OCI-LY1 (cell line): ENCODE measurements around the gene FGFR2.

Source experiments
- H2AFZ ChIP-seq: fragments of 200-600 bp; sonication (generic), shearing (Covaris generic); 2 replicates; pipeline ENCODE4 v1.6.0; 2014; ENCODE audit warnings: antibody characterized with exemption, mild to moderate bottlenecking, low read length
- H3F3A ChIP-seq: fragments of 200-600 bp; sonication (generic), shearing (Covaris generic); 2 replicates; pipeline ENCODE4 v1.6.0; 2014; ENCODE audit warnings: mild to moderate bottlenecking, antibody characterized with exemption, low read length, moderate library complexity; ENCODE audit not compliant: insufficient read depth
- H3K27ac ChIP-seq: fragments of 200-600 bp; sonication (generic); 2 replicates; pipeline ENCODE4 v1.5.1; 2014; ENCODE audit warnings: low read length, mixed run types, mild to moderate bottlenecking, low read depth; ENCODE audit not compliant: poor library complexity, severe bottlenecking
- H3K27me3 ChIP-seq: fragments of 200-600 bp; sonication (generic); 2 replicates; pipeline ENCODE4 v1.6.0; 2014; ENCODE audit warnings: antibody characterized with exemption, mild to moderate bottlenecking, low read length, moderate library complexity; ENCODE audit not compliant: insufficient read depth
- H3K36me3 ChIP-seq: fragments of 200-600 bp; sonication (generic); 2 replicates; pipeline ENCODE4 v1.6.1; 2014; ENCODE audit warnings: mild to moderate bottlenecking, antibody characterized with exemption, low read length, moderate library complexity, mixed read lengths; ENCODE audit not compliant: insufficient read depth
- H3K4me1 ChIP-seq: fragments of 200-600 bp; sonication (generic); 2 replicates; pipeline ENCODE4 v1.5.1; 2014; ENCODE audit warnings: mild to moderate bottlenecking, low read length, moderate library complexity; ENCODE audit not compliant: insufficient read depth, severe bottlenecking
- H3K4me2 ChIP-seq: fragments of 200-600 bp; sonication (generic), shearing (Covaris generic); 2 replicates; pipeline ENCODE4 v1.6.1; 2014; ENCODE audit warnings: low read length
- H3K4me3 ChIP-seq: fragments of 200-600 bp; sonication (generic); 2 replicates; pipeline ENCODE4 v1.5.1; 2014; ENCODE audit warnings: low read length, low read depth, mild to moderate bottlenecking, mixed read lengths; ENCODE audit not compliant: poor library complexity, severe bottlenecking
- H3K79me2 ChIP-seq: fragments of 200-600 bp; shearing (Covaris generic); 2 replicates; pipeline ENCODE4 v1.6.1; 2016; ENCODE audit warnings: mixed run types, low read length, mixed read lengths; ENCODE audit not compliant: insufficient read depth
- H3K9ac ChIP-seq: fragments of 200-600 bp; sonication (generic), shearing (Covaris generic); 2 replicates; pipeline ENCODE4 v1.6.1; 2014; ENCODE audit warnings: mild to moderate bottlenecking, low read length, mixed read lengths
- H3K9me2 ChIP-seq: fragments of 200-600 bp; sonication (generic), shearing (Covaris generic); 2 replicates; pipeline ENCODE4 v1.6.1; 2014; ENCODE audit warnings: low read depth, mild to moderate bottlenecking, low read length, mixed read lengths
- H3K9me3 ChIP-seq: fragments of 200-600 bp; shearing (Covaris generic); 2 replicates; pipeline ENCODE4 v1.6.1; 2014; ENCODE audit warnings: low read length, mixed read lengths
- H4K20me1 ChIP-seq: fragments of 200-600 bp; sonication (generic), shearing (Covaris generic); 2 replicates; pipeline ENCODE4 v1.6.0; 2016; ENCODE audit warnings: mild to moderate bottlenecking, low read length; ENCODE audit not compliant: insufficient read depth
- CTCF ChIP-seq: fragments of 200-600 bp; sonication (generic), shearing (Covaris generic); IDR thresholded peaks from 2 replicates; pipeline ENCODE4 v1.5.1; 2017; ENCODE audit warnings: mild to moderate bottlenecking, antibody characterized with exemption, low read length, moderate library complexity, mixed read lengths
- EZH2 ChIP-seq: fragments of 200-600 bp; sonication (generic), shearing (Covaris generic); IDR thresholded peaks from 2 replicates; pipeline ENCODE4 v1.8.0; 2017; ENCODE audit warnings: borderline replicate concordance, mixed run types, mild to moderate bottlenecking, antibody characterized with exemption, low read length, moderate library complexity, mixed read lengths

The FGFR2 gene

GRCh38 chr10:121526135-121526790, 72.0 kb downstream of the FGFR2 start:
- H3K4me3 ChIP-seq, result no peak overlapping the region
- H3K36me3 ChIP-seq, result no peaks in the 10 kb centered on the region
- no peaks in the 10 kb centered on the region for H3K9me2 ChIP-seq
- no peak overlapping the region for H3K4me2 ChIP-seq
- no peaks in the 10 kb centered on the region for H4K20me1 ChIP-seq
- TF ChIP-seq CTCF, result no peak
- no peak for TF ChIP-seq EZH2
- H3K27me3 ChIP-seq, result no peaks in the 10 kb centered on the region; the same call in 1 of the 2 replicates
- no peaks in the 10 kb centered on the region for H3K9me3 ChIP-seq
- no peaks in the 10 kb centered on the region for H3F3A ChIP-seq
- no peaks in the 10 kb centered on the region for H3K4me1 ChIP-seq
- no peaks in the 10 kb centered on the region for H3K79me2 ChIP-seq
- H3K9ac ChIP-seq, result no peak overlapping the region
- no peak overlapping the region for H3K27ac ChIP-seq
- H2AFZ ChIP-seq, result no peak overlapping the region

- Histone ChIP-seq H3K9me3 (no peaks in the 10 kb centered on the region), H2AFZ (no peak overlapping the region), H3K27ac (no peak overlapping the region), H3K9me2 (no peaks in the 10 kb centered on the region), H3K4me1 (no peaks in the 10 kb centered on the region), H3K27me3 (no peaks in the 10 kb centered on the region; the same call in 1 of the 2 replicates), H3K9ac (no peak overlapping the region), H3K36me3 (no peaks in the 10 kb centered on the region), H3K79me2 (no peaks in the 10 kb centered on the region), H3K4me2 (no peak overlapping the region), H3F3A (no peaks in the 10 kb centered on the region), H3K4me3 (no peak overlapping the region), H4K20me1 (no peaks in the 10 kb centered on the region)
- TF ChIP-seq EZH2 (no peak), CTCF (no peak)
These were observed 72.8 kb downstream of the FGFR2 start for GRCh38 chr10:121525251-121526134.

GRCh38 chr10:121524157-121524817, 74.0 kb downstream of the FGFR2 start:
- H3K4me2 ChIP-seq, result no peak overlapping the region
- no peak overlapping the region for H3K4me3 ChIP-seq
- no peaks in the 10 kb centered on the region for H3K79me2 ChIP-seq
- H3K9me2 ChIP-seq, result no peaks in the 10 kb centered on the region
- H2AFZ ChIP-seq, result no peak overlapping the region
- H3F3A ChIP-seq, result no peaks in the 10 kb centered on the region
- no peaks in the 10 kb centered on the region; the same call in 1 of the 2 replicates for H3K27me3 ChIP-seq
- H3K36me3 ChIP-seq, result no peaks in the 10 kb centered on the region
- no peak overlapping the region for H3K9ac ChIP-seq
- no peak for TF ChIP-seq CTCF
- H3K4me1 ChIP-seq, result no peaks in the 10 kb centered on the region
- no peak overlapping the region for H3K27ac ChIP-seq
- no peaks in the 10 kb centered on the region for H3K9me3 ChIP-seq
- no peaks in the 10 kb centered on the region for H4K20me1 ChIP-seq
